Activated T-helper 17 cell treated with anti-CD3 and anti-CD28 coated beads, Interleukin-2, amount 50 U/mL, for 72 hours (primary cell): Measurements from ENCODE around the gene PRR18. TPM values are rescaled to one million over a fixed set of nuclear protein-coding genes. Genes with fewer than 3 reads are reported as not detected.

ENCODE experiments used
- ATAC-seq: fragments of 150-1000 bp; cut with Tn5 transposase; replicated peaks from 2 replicates; pipeline ENCODE4 v1.10.0; 2021; ENCODE audit warnings: mild to moderate bottlenecking, moderate library complexity
- H3K27ac Mint-ChIP-seq: one replicate; pipeline ENCODE4 v1.8.0; 2022; ENCODE audit warnings: mixed read lengths
- H3K27me3 Mint-ChIP-seq: one replicate; pipeline ENCODE4 v1.8.0; 2022; ENCODE audit warnings: mixed read lengths
- H3K36me3 Mint-ChIP-seq: one replicate; pipeline ENCODE4 v1.8.0; 2022; ENCODE audit warnings: low read depth, mild to moderate bottlenecking, mixed read lengths
- H3K4me1 Mint-ChIP-seq: one replicate; pipeline ENCODE4 v1.8.0; 2022; ENCODE audit warnings: mixed read lengths
- H3K4me3 Mint-ChIP-seq: one replicate; pipeline ENCODE4 v1.8.0; 2022; ENCODE audit warnings: mild to moderate bottlenecking, mixed read lengths
- H3K9me3 Mint-ChIP-seq: one replicate; pipeline ENCODE4 v1.8.0; 2022; ENCODE audit warnings: mixed read lengths
- total RNA-seq, 2 donors: library from RNA; stranded (reverse); gene quantifications; one replicate each; pipeline ENCODE4 v1.2.3, GENCODE V29; 2022

PRR18 gene
- total RNA-seq, 2 donors from 2014 or later, result not detected

- Mint-ChIP-seq H3K4me1 (no peaks in the 10 kb centered on the region), H3K36me3 (peaks cover 40% of the 10 kb centered on the region), H3K27ac (no peak overlapping the region), H3K27me3 (no peaks in the 10 kb centered on the region), H3K9me3 (no peaks in the 10 kb centered on the region), H3K4me3 (no peak overlapping the region)
- ATAC-seq, result no peak
Measured at GRCh38 chr6:166318649-166319600, 10.7 kb upstream of the PRR18 start.

GRCh38 chr6:166318227-166318626, 10.0 kb upstream of the PRR18 start:
- H3K27ac Mint-ChIP-seq, result no peak overlapping the region
- no peak for ATAC-seq
- no peaks in the 10 kb centered on the region for H3K27me3 Mint-ChIP-seq
- H3K4me1 Mint-ChIP-seq, result no peaks in the 10 kb centered on the region
- H3K9me3 Mint-ChIP-seq, result no peaks in the 10 kb centered on the region
- H3K4me3 Mint-ChIP-seq, result no peak overlapping the region
- H3K36me3 Mint-ChIP-seq, result peaks cover 33% of the 10 kb centered on the region

- H3K4me3 Mint-ChIP-seq, result no peak overlapping the region
- no peaks in the 10 kb centered on the region for H3K4me1 Mint-ChIP-seq
- no peaks in the 10 kb centered on the region for H3K9me3 Mint-ChIP-seq
Measured at GRCh38 chr6:166317261-166318212, 9.3 kb upstream of the PRR18 start.

GRCh38 chr6:166315436-166315835, 7.2 kb upstream of the PRR18 start:
- Mint-ChIP-seq H3K36me3 (peaks cover 13% of the 10 kb centered on the region), H3K9me3 (no peaks in the 10 kb centered on the region), H3K4me3 (no peak overlapping the region), H3K27me3 (no peaks in the 10 kb centered on the region), H3K4me1 (no peaks in the 10 kb centered on the region), H3K27ac (no peak overlapping the region)
- no peak for ATAC-seq

More at GRCh38 chr6:166317261-166318212, 9.3 kb upstream of the PRR18 start:
- Mint-ChIP-seq H3K27me3 (no peaks in the 10 kb centered on the region), H3K36me3 (peaks cover 27% of the 10 kb centered on the region), H3K27ac (no peak overlapping the region)
- ATAC-seq, result no peak

- no peak overlapping the region for H3K27ac Mint-ChIP-seq
- H3K4me1 Mint-ChIP-seq, result no peaks in the 10 kb centered on the region
- no peaks in the 10 kb centered on the region for H3K9me3 Mint-ChIP-seq
- H3K36me3 Mint-ChIP-seq, result peaks cover 7% of the 10 kb centered on the region
- no peak overlapping the region for H3K4me3 Mint-ChIP-seq
- ATAC-seq, result no peak
- peaks cover 6% of the 10 kb centered on the region for H3K27me3 Mint-ChIP-seq
Measured at GRCh38 chr6:166314454-166314853, 6.3 kb upstream of the PRR18 start.

GRCh38 chr6:166313255-166314070, 5.3 kb upstream of the PRR18 start:
- Mint-ChIP-seq H3K27ac (no peak overlapping the region), H3K36me3 (no peaks in the 10 kb centered on the region), H3K27me3 (peaks cover 15% of the 10 kb centered on the region), H3K4me3 (no peak overlapping the region), H3K4me1 (no peaks in the 10 kb centered on the region), H3K9me3 (no peaks in the 10 kb centered on the region)
- peak; percentile 92 for ATAC-seq

GRCh38 chr6:166312832-166313231, 4.6 kb upstream of the PRR18 start:
- no peaks in the 10 kb centered on the region for H3K4me1 Mint-ChIP-seq
- H3K27ac Mint-ChIP-seq, result no peak overlapping the region
- H3K9me3 Mint-ChIP-seq, result no peaks in the 10 kb centered on the region
- no peak for ATAC-seq
- peaks cover 15% of the 10 kb centered on the region for H3K27me3 Mint-ChIP-seq
- no peaks in the 10 kb centered on the region for H3K36me3 Mint-ChIP-seq
- H3K4me3 Mint-ChIP-seq, result no peak overlapping the region

- Mint-ChIP-seq H3K27ac (no peak overlapping the region), H3K9me3 (no peaks in the 10 kb centered on the region), H3K27me3 (peaks cover 22% of the 10 kb centered on the region), H3K36me3 (no peaks in the 10 kb centered on the region), H3K4me1 (no peaks in the 10 kb centered on the region), H3K4me3 (no peak overlapping the region)
- ATAC-seq, result no peak
Measured at GRCh38 chr6:166310634-166311033, 2.4 kb upstream of the PRR18 start.

GRCh38 chr6:166309977-166310376, 1.8 kb upstream of the PRR18 start:
- Mint-ChIP-seq H3K36me3 (no peaks in the 10 kb centered on the region), H3K4me1 (no peaks in the 10 kb centered on the region), H3K9me3 (no peaks in the 10 kb centered on the region), H3K4me3 (no peak overlapping the region), H3K27ac (no peak overlapping the region), H3K27me3 (peaks cover 22% of the 10 kb centered on the region)
- ATAC-seq, result no peak

GRCh38 chr6:166308769-166309589, 787 bp upstream of the PRR18 start:
- no peak for ATAC-seq
- Mint-ChIP-seq H3K27ac (no peak overlapping the region), H3K4me1 (no peaks in the 10 kb centered on the region), H3K4me3 (peak overlapping the region; percentile 39), H3K36me3 (no peaks in the 10 kb centered on the region), H3K9me3 (no peaks in the 10 kb centered on the region), H3K27me3 (peaks cover 28% of the 10 kb centered on the region)

GRCh38 chr6:166307082-166308032, 835 bp downstream of the PRR18 start:
- ATAC-seq, result peak; percentile 37
- Mint-ChIP-seq H3K4me3 (peak overlapping the region; percentile 42), H3K4me1 (no peaks in the 10 kb centered on the region), H3K36me3 (no peaks in the 10 kb centered on the region), H3K27ac (no peak overlapping the region), H3K27me3 (peaks cover 37% of the 10 kb centered on the region), H3K9me3 (no peaks in the 10 kb centered on the region)

GRCh38 chr6:166306378-166307081, 1.7 kb downstream of the PRR18 start:
- H3K9me3 Mint-ChIP-seq, result no peaks in the 10 kb centered on the region
- H3K36me3 Mint-ChIP-seq, result no peaks in the 10 kb centered on the region
- no peak for ATAC-seq
- H3K4me3 Mint-ChIP-seq, result peak overlapping the region; percentile 42
- peaks cover 42% of the 10 kb centered on the region for H3K27me3 Mint-ChIP-seq
- no peak overlapping the region for H3K27ac Mint-ChIP-seq
- no peaks in the 10 kb centered on the region for H3K4me1 Mint-ChIP-seq
